HepG2 (cell line): Measurements from ENCODE around the gene ARHGAP12. TPM values are rescaled to one million over a fixed set of nuclear protein-coding genes. Genes with fewer than 3 reads are reported as not detected.

ENCODE experiments used
- ARID5B ChIP-seq: IDR thresholded peaks from 2 replicates; pipeline ENCODE4 v1.4.0; 2020; ENCODE audit warnings: mild to moderate bottlenecking, missing genetic modification reagents
- BRCA1 ChIP-seq: sonication (generic); formaldehyde crosslinking; IDR thresholded peaks from 2 replicates; pipeline ENCODE4 v1.4.0; 2020; ENCODE audit warnings: missing genetic modification reagents
- CENPT ChIP-seq: sonication (generic); formaldehyde crosslinking; IDR thresholded peaks from 2 replicates; pipeline ENCODE4 v1.8.0; 2022; ENCODE audit warnings: low read depth, mild to moderate bottlenecking, moderate library complexity, missing genetic modification reagents
- DRAP1 ChIP-seq: IDR thresholded peaks from 2 replicates; pipeline ENCODE4 v1.6.1; 2016; ENCODE audit warnings: missing genetic modification reagents, missing compliant biosample characterization
- ELF1 ChIP-seq: sonication (generic); formaldehyde crosslinking; IDR thresholded peaks from 2 replicates; pipeline ENCODE4 v1.4.0; 2020; ENCODE audit warnings: missing genetic modification reagents
- GFI1 ChIP-seq: sonication (generic); formaldehyde crosslinking; IDR thresholded peaks from 2 replicates; pipeline ENCODE4 v1.5.0; 2020; ENCODE audit warnings: missing genetic modification reagents, mild to moderate bottlenecking, borderline replicate concordance
- GPN1 ChIP-seq: sonication (generic); formaldehyde crosslinking; IDR thresholded peaks from 2 replicates; pipeline ENCODE4 v1.5.1; 2020; ENCODE audit warnings: missing genetic modification reagents, borderline replicate concordance
- HMGXB4 ChIP-seq, 2 experiments: sonication (generic) in 1 of 2; formaldehyde crosslinking in 1 of 2; IDR thresholded peaks; 2 replicates each; pipeline versions ENCODE4 v1.4.0 to v1.6.1; 2018 to 2020; ENCODE audit warnings: missing genetic modification reagents in 2 of 2, borderline replicate concordance in 1 of 2, low read depth in 1 of 2, mild to moderate bottlenecking in 1 of 2, missing biosample characterization in 1 of 2
- IKZF5 ChIP-seq: IDR thresholded peaks from 2 replicates; pipeline ENCODE4 v1.6.1; 2018; ENCODE audit warnings: missing genetic modification reagents, mild to moderate bottlenecking, missing compliant biosample characterization
- JUN ChIP-seq: sonication (generic); formaldehyde crosslinking; IDR thresholded peaks from 2 replicates; pipeline ENCODE4 v1.4.0; 2020; ENCODE audit warnings: mild to moderate bottlenecking, missing genetic modification reagents
- MAX ChIP-seq: IDR thresholded peaks from 2 replicates; pipeline ENCODE4 v1.6.1; 2012; ENCODE audit warnings: inconsistent platforms
- RARG ChIP-seq: sonication (generic); formaldehyde crosslinking; IDR thresholded peaks from 2 replicates; pipeline ENCODE4 v1.4.0; 2020; ENCODE audit warnings: low read depth, mild to moderate bottlenecking, missing genetic modification reagents
- SPEN ChIP-seq: sonication (generic); formaldehyde crosslinking; IDR thresholded peaks from 2 replicates; pipeline ENCODE4 v1.5.1; 2020; ENCODE audit warnings: low read depth, mild to moderate bottlenecking, missing genetic modification reagents
- TEAD3 ChIP-seq: optimal IDR thresholded peaks from 2 replicates; pipeline ENCODE3; 2016; ENCODE audit warnings: borderline replicate concordance
- TFAP4 ChIP-seq: sonication (generic); IDR thresholded peaks from 2 replicates; pipeline ENCODE4 v1.6.1; 2016; ENCODE audit warnings: low read depth, borderline replicate concordance
- ZBTB20 ChIP-seq: sonication (generic); formaldehyde crosslinking; IDR thresholded peaks from 2 replicates; pipeline ENCODE4 v1.8.1; 2023; ENCODE audit warnings: missing genetic modification reagents, low read depth, mild to moderate bottlenecking, borderline replicate concordance
- ZNF598 ChIP-seq: sonication (generic); formaldehyde crosslinking; IDR thresholded peaks from 2 replicates; pipeline ENCODE4 v1.5.1; 2020; ENCODE audit warnings: mild to moderate bottlenecking, missing genetic modification reagents, borderline replicate concordance
- ZNF703 ChIP-seq: sonication (generic); formaldehyde crosslinking; IDR thresholded peaks from 2 replicates; pipeline ENCODE4 v1.5.1; 2020; ENCODE audit warnings: missing genetic modification reagents, mild to moderate bottlenecking, moderate library complexity, borderline replicate concordance
- ZNF746 ChIP-seq: sonication (generic); formaldehyde crosslinking; IDR thresholded peaks from 2 replicates; pipeline ENCODE4 v1.8.0; 2022; ENCODE audit warnings: mild to moderate bottlenecking, missing genetic modification reagents
- ZSCAN9 ChIP-seq: IDR thresholded peaks from 2 replicates; pipeline ENCODE4 v1.6.1; 2016; ENCODE audit warnings: borderline replicate concordance
- polyA plus RNA-seq, 8 experiments: library from polyadenylated mRNA; depleted of rRNA in 3 of 8; stranded (reverse) in 7 of 8; unstranded in 1 of 8; fragments of >200 nt; fragmentation: Illumina TruSeq in 4 of 8; extraction: Trizol in 4 of 8; gene quantifications; 2 replicates each; pipeline versions ENCODE4 v1.2.1 to v1.2.3, GENCODE V29; 2011 to 2016; ENCODE audit warnings: low read depth in 4 of 8, missing spikeins in 1 of 8, mixed read lengths in 1 of 8; ENCODE audit not compliant: insufficient read depth in 1 of 8
- total RNA-seq, 5 experiments: library from RNA; depleted of rRNA; stranded (reverse); fragments of >200 nt; fragmentation: Illumina TruSeq; extraction: Trizol; gene quantifications; 2 replicates each; pipeline ENCODE4 v1.2.3, GENCODE V29; 2016; ENCODE audit warnings: low read depth in 1 of 5

The ARHGAP12 gene
- total and polyA plus RNA-seq, 2 of the 13 experiments (the other 11 are each of a cell fraction or from before 2014, with no cell fraction given), result 25.0 to 54.6 TPM

- TF ChIP-seq TFAP4 (peak; percentile 39; the same call in 1 of the 2 replicates), ZBTB20 (CRISPR knock-in tag) (no peak), BRCA1 (CRISPR knock-in tag) (no peak), SPEN (CRISPR knock-in tag) (no peak), ZNF703 (no peak), RARG (no peak), ELF1 (peak; percentile 84), DRAP1 (CRISPR knock-in tag) (no peak; the same call in 1 of the 2 replicates), JUN (CRISPR knock-in tag) (no peak), MAX (0 out of 2 replicates have a peak, but pooled peaks have one; percentile 20), HMGXB4 (CRISPR knock-in tag; IDR thresholded peaks at IDR 0.05; ENCODE audit: borderline replicate concordance in 1 of 2, low read depth in 1 of 2) (peak in 1 of 2 experiments; percentile 66; a peak in 1 of 4 replicates), GFI1 (CRISPR knock-in tag) (no peak), ZNF598 (no peak), TEAD3 (peak; percentile 95), ZSCAN9 (CRISPR knock-in tag) (0 out of 2 replicates have a peak, but pooled peaks have one; percentile 22), CENPT (no peak), ZNF746 (CRISPR knock-in tag) (no peak), IKZF5 (CRISPR knock-in tag) (0 out of 2 replicates have a peak, but pooled peaks have one; percentile 37), ARID5B (peak; percentile 70), GPN1 (CRISPR knock-in tag) (no peak)
These were observed 18.7 kb upstream of the ARHGAP12 start (continued) for GRCh38 chr10:31947144-31947926.
